NB4 (cell line): ENCODE measurements around the gene CCT5.

Experiments
- CTCF ChIP-seq: IDR thresholded peaks from one replicate; pipeline ENCODE4 v1.5.1; 2012; ENCODE audit warnings: low read depth, low read length
- POLR2A ChIP-seq: IDR thresholded peaks from 2 replicates; pipeline ENCODE4 v1.6.1; 2011; ENCODE audit warnings: mild to moderate bottlenecking; ENCODE audit not compliant: insufficient read length; ENCODE audit errors: extremely low read depth

DNA sequence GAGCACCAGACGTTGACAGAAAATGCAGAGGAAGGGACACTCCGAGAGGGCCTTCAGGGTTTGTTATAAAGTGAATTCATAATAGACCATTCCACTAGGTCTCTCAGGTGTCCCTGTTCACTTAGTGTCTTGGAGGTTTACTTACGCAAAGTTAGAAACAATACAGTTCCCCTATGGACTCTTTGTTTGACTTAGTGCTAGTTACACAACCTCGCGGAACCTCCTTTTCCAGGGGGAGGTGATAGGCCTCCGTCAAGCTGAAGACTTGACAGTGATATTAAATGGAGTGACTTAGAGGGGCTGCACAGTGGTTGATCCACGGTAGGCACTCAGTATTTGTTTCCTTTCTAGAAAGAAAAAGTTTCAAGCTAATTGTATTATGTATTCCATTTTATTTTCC lies 1.3 kb downstream of the CCT5 start:
- TF ChIP-seq CTCF, result no peak
- no peak for TF ChIP-seq POLR2A
